Activated CD4-positive, alpha-beta T cell treated with anti-CD3 and anti-CD28 coated beads, Interleukin-2, Interleukin-4, amounts not matched to agents 100 ng/mL and 50 ng/mL, durations not matched to agents 16 hours and 8 hours (primary cell): ENCODE results near the gene EDEM1.
"Not testable (repeated sequence)": the region's sequence is repeated elsewhere in the genome, so short reads cannot be mapped to it uniquely, and the experiment has no call there.

Source experiments
- DNase-seq: peaks from one replicate; pipeline ENCODE4 v3.0.0-alpha.2; 2020; ENCODE audit warnings: low spot score

The EDEM1 gene

GRCh38 chr3:5179036-5179435, 8.5 kb upstream of the EDEM1 start:
- DNase-seq = not testable (repeated sequence)

GRCh38 chr3:5181469-5182141, 5.9 kb upstream of the EDEM1 start:
- DNase-seq = no peak

GRCh38 chr3:5183714-5184113, 3.8 kb upstream of the EDEM1 start:
- DNase-seq = not testable (repeated sequence)

- no peak for DNase-seq
Measured at GRCh38 chr3:5184499-5184898, 3.0 kb upstream of the EDEM1 start.

- DNase-seq = no peak
Measured at GRCh38 chr3:5185093-5185673, 2.3 kb upstream of the EDEM1 start.

GRCh38 chr3:5186089-5186857, 1.2 kb upstream of the EDEM1 start:
- DNase-seq = no peak

- no peak for DNase-seq
Measured at GRCh38 chr3:5186858-5187155, 700 bp upstream of the EDEM1 start.

GRCh38 chr3:5187920-5188418, 462 bp downstream of the EDEM1 start:
- DNase-seq = no peak

- DNase-seq = peak; percentile 62
Measured at GRCh38 chr3:5188419-5189221, 1.1 kb downstream of the EDEM1 start.

- DNase-seq = peak; percentile 69
Measured at GRCh38 chr3:5190147-5190791, 2.8 kb downstream of the EDEM1 start.

GRCh38 chr3:5191555-5192304, 4.2 kb downstream of the EDEM1 start:
- no peak for DNase-seq

GRCh38 chr3:5192571-5193365, 5.3 kb downstream of the EDEM1 start:
- DNase-seq = no peak

GRCh38 chr3:5194341-5194740, 6.8 kb downstream of the EDEM1 start:
- peak; percentile 53 for DNase-seq

- peak; percentile 87 for DNase-seq
Measured at GRCh38 chr3:5194801-5195509, 7.4 kb downstream of the EDEM1 start.

- DNase-seq = peak; percentile 58
Measured at GRCh38 chr3:5195605-5196004, 8.1 kb downstream of the EDEM1 start.

GRCh38 chr3:5197022-5197421, 9.5 kb downstream of the EDEM1 start:
- no peak for DNase-seq

- DNase-seq = peak; percentile 83
Measured at GRCh38 chr3:5197470-5198312, 10.2 kb downstream of the EDEM1 start.

- no peak for DNase-seq
Measured at GRCh38 chr3:5198313-5198677, 10.8 kb downstream of the EDEM1 start.
